HL-60 (cell line): ENCODE measurements around the gene BABAM1.

Experiments used
- DNase-seq, 2 experiments: peaks; one replicate each; pipeline ENCODE4 v3.0.0-alpha.2; 2010 to 2020; ENCODE audit warnings: low read depth in 1 of 2, low spot score in 1 of 2
- H3K27ac ChIP-seq: fragments of 250-450 bp; sonication (Bioruptor Pico); replicated peaks from 2 replicates; pipeline ENCODE4 v1.5.1; 2020; ENCODE audit warnings: mild to moderate bottlenecking, moderate library complexity
- H3K27me3 ChIP-seq: fragments of 250-450 bp; sonication (Bioruptor Pico); 2 replicates; pipeline ENCODE4 v1.5.1; 2021; ENCODE audit warnings: mild to moderate bottlenecking, moderate library complexity; ENCODE audit not compliant: insufficient read depth, poor library complexity, severe bottlenecking
- H3K4me3 ChIP-seq: replicated peaks from 2 replicates; pipeline ENCODE4 v1.5.1; 2011; ENCODE audit warnings: mild to moderate bottlenecking, control low read depth, low read length; ENCODE audit not compliant: insufficient read depth
- CTCF ChIP-seq: IDR thresholded peaks from one replicate; pipeline ENCODE4 v1.5.1; 2011; ENCODE audit warnings: low read length, control low read depth, inconsistent platforms; ENCODE audit not compliant: insufficient read depth
- GABPA ChIP-seq: IDR thresholded peaks from 2 replicates; pipeline ENCODE4 v1.6.1; 2012; ENCODE audit warnings: low read depth
- POLR2AphosphoS5 ChIP-seq: IDR thresholded peaks from 2 replicates; pipeline ENCODE4 v1.6.1; 2012; ENCODE audit warnings: low read depth
- REST ChIP-seq: IDR thresholded peaks from 2 replicates; pipeline ENCODE4 v1.6.1; 2012; ENCODE audit warnings: low read depth; ENCODE audit not compliant: insufficient replicate concordance
- SPI1 ChIP-seq: IDR thresholded peaks from 2 replicates; pipeline ENCODE4 v1.6.1; 2012; ENCODE audit warnings: low read depth, mild to moderate bottlenecking, borderline replicate concordance

The BABAM1 gene

GRCh38 chr19:17259118-17259780 lies 8.0 kb upstream of the BABAM1 start:
- no peak for DNase-seq
- no peak for TF ChIP-seq CTCF
- Histone ChIP-seq H3K27me3 (no peaks in the 10 kb centered on the region), H3K4me3 (no peak overlapping the region), H3K27ac (no peak overlapping the region)

- H3K4me3 ChIP-seq = no peak overlapping the region
- H3K27ac ChIP-seq = no peak overlapping the region
- no peak for TF ChIP-seq POLR2AphosphoS5
- no peak for TF ChIP-seq GABPA
- TF ChIP-seq REST = no peak
- TF ChIP-seq CTCF = no peak
- TF ChIP-seq SPI1 = no peak
- DNase-seq = no peak
- no peaks in the 10 kb centered on the region for H3K27me3 ChIP-seq
Observed at GRCh38 chr19:17259934-17260333, 7.3 kb upstream of the BABAM1 start.

- H3K27ac ChIP-seq = no peak overlapping the region
- DNase-seq = peak in 1 of 2 experiments; percentile 91
- no peak for TF ChIP-seq GABPA
- peak; percentile 93 for TF ChIP-seq CTCF
- H3K4me3 ChIP-seq = no peak overlapping the region
- H3K27me3 ChIP-seq = no peaks in the 10 kb centered on the region
Observed at GRCh38 chr19:17260842-17261325, 6.4 kb upstream of the BABAM1 start.

- no peak for DNase-seq
- TF ChIP-seq POLR2AphosphoS5 = no peak
- TF ChIP-seq REST = no peak
- TF ChIP-seq SPI1 = no peak
- no peak for TF ChIP-seq CTCF
- TF ChIP-seq GABPA = no peak
- Histone ChIP-seq H3K27me3 (no peaks in the 10 kb centered on the region), H3K27ac (no peak overlapping the region), H3K4me3 (no peak overlapping the region)
Observed at GRCh38 chr19:17262557-17262956, 4.7 kb upstream of the BABAM1 start.
